SK-N-SH (cell line): Measurements from ENCODE around the gene NAT8L.

Source experiments
- NFIC ChIP-seq: IDR thresholded peaks from 2 replicates; pipeline ENCODE4 v1.4.0; 2012; ENCODE audit warnings: borderline replicate concordance
- TF ChIP-seq, protein P1 (sequence below): fragments of 200-600 bp; sonication (generic); IDR thresholded peaks from 2 replicates; pipeline ENCODE4 v1.6.1; 2017; ENCODE audit warnings: antibody characterized with exemption, mild to moderate bottlenecking, moderate library complexity

DNA sequence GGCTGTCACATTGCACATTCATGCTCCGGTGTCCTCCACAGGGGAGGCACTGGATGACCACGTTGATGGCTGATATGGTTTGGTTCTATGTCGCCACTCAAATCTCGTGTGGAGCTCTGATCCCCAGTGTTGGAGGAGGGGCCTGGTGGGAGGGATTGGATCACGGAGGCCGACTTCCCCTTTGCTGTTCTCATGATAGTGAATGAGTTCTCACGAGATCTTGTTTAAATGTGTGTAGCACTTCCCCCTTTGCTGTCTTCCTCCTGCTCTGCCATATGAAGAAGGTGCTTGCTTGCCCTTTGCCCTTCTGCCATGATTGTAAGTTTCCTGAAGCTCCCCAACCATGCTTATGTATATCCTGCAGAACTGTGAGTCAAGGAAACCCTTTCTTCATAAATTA, 22.3 kb upstream of the NAT8L start:
- TF ChIP-seq, protein P1, sequence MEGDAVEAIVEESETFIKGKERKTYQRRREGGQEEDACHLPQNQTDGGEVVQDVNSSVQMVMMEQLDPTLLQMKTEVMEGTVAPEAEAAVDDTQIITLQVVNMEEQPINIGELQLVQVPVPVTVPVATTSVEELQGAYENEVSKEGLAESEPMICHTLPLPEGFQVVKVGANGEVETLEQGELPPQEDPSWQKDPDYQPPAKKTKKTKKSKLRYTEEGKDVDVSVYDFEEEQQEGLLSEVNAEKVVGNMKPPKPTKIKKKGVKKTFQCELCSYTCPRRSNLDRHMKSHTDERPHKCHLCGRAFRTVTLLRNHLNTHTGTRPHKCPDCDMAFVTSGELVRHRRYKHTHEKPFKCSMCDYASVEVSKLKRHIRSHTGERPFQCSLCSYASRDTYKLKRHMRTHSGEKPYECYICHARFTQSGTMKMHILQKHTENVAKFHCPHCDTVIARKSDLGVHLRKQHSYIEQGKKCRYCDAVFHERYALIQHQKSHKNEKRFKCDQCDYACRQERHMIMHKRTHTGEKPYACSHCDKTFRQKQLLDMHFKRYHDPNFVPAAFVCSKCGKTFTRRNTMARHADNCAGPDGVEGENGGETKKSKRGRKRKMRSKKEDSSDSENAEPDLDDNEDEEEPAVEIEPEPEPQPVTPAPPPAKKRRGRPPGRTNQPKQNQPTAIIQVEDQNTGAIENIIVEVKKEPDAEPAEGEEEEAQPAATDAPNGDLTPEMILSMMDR, result no peak
- no peak for TF ChIP-seq NFIC
